SK-N-SH (cell line): Measurements from ENCODE around the gene TAF4.

ENCODE experiments used
- CTCF ChIP-seq: fragments of 200-600 bp; sonication (generic); IDR thresholded peaks from 2 replicates; pipeline ENCODE4 v1.6.1; 2017; ENCODE audit warnings: antibody characterized with exemption, mild to moderate bottlenecking, moderate library complexity
- EP300 ChIP-seq, 2 experiments: IDR thresholded peaks; 2 replicates each; pipeline versions ENCODE4 v1.4.0 to v1.6.1; 2012; ENCODE audit warnings: borderline replicate concordance in 1 of 2, low read depth in 1 of 2, low read length in 1 of 2
- FOSL2 ChIP-seq: IDR thresholded peaks from 2 replicates; pipeline ENCODE4 v1.4.0; 2012; ENCODE audit warnings: low read depth, mild to moderate bottlenecking, moderate library complexity, borderline replicate concordance
- JUND ChIP-seq: IDR thresholded peaks from 2 replicates; pipeline ENCODE4 v1.4.0; 2012
- MAX ChIP-seq: IDR thresholded peaks from 2 replicates; pipeline ENCODE4 v1.4.0; 2012; ENCODE audit warnings: low read depth
- NFIC ChIP-seq: IDR thresholded peaks from 2 replicates; pipeline ENCODE4 v1.4.0; 2012; ENCODE audit warnings: borderline replicate concordance
- PBX3 ChIP-seq: IDR thresholded peaks from 2 replicates; pipeline ENCODE4; 2012
- POLR2AphosphoS5 ChIP-seq: IDR thresholded peaks from 2 replicates; pipeline ENCODE4 v1.6.1; 2012; ENCODE audit warnings: low read depth, low read length
- RFX5 ChIP-seq: IDR thresholded peaks from 2 replicates; pipeline ENCODE4 v1.6.1; 2012; ENCODE audit warnings: mild to moderate bottlenecking, improper control_type of control experiment, low read length
- TAF1 ChIP-seq: IDR thresholded peaks from 2 replicates; pipeline ENCODE4 v1.6.1; 2012; ENCODE audit warnings: low read depth, mild to moderate bottlenecking, low read length, moderate library complexity, borderline replicate concordance
- USF1 ChIP-seq: IDR thresholded peaks from 2 replicates; pipeline ENCODE4 v1.4.0; 2012; ENCODE audit warnings: low read depth, borderline replicate concordance
- TF ChIP-seq, protein P1 (sequence below): IDR thresholded peaks from 2 replicates; pipeline ENCODE4 v1.4.0; 2012; ENCODE audit warnings: low read depth, borderline replicate concordance

DNA sequence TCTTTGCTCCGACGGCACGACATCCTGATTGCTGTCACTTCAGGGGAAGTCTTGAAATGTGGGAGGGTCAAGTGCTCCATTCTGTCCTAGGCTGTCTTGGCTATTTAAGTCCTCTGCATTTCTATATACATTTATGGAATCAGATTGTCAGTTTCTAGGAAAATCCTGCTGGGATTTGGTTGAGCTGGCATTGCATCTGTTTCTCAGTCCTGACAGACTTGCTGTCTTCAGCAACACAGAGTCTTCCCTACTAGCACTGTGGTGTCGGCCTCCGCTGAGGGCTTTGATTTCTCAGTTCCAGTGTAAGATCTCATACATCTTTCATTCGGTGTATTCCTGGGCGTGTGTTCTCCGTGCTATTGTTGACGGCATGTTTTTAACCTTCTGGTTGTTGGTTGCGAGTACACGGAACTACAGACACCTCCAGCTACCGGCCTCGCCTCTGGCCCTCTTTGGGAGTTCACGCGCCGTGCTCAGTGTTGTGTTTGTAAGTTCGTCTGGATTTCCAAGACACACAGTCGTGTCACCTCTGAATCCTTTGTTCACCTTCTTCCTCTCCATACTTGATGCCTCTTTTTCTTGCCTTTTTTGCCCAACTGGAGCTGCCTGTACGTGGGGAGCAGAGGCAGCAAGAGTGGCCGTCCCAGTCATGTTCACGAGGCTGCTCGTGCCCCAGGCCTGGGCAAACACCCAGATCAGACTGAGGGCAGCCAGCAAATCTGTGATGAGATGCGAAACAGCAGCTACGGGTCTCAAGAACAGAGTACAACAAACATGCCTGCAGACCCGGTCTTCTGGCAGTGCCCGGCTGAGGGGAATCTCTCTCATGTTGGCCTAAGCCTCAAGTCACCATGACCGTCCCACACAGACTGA, 92.8 kb downstream of the TAF4 start:
- TF ChIP-seq PBX3 (no peak), NFIC (no peak), EP300 (IDR thresholded peaks at IDR 0.05; ENCODE audit: borderline replicate concordance in 1 of 2, low read depth in 1 of 2, low read length in 1 of 2) (no peak), CTCF (no peak), FOSL2 (no peak), RFX5 (no peak), POLR2AphosphoS5 (no peak), TAF1 (no peak), JUND (no peak), MAX (no peak), USF1 (no peak)
- TF ChIP-seq, protein P1, sequence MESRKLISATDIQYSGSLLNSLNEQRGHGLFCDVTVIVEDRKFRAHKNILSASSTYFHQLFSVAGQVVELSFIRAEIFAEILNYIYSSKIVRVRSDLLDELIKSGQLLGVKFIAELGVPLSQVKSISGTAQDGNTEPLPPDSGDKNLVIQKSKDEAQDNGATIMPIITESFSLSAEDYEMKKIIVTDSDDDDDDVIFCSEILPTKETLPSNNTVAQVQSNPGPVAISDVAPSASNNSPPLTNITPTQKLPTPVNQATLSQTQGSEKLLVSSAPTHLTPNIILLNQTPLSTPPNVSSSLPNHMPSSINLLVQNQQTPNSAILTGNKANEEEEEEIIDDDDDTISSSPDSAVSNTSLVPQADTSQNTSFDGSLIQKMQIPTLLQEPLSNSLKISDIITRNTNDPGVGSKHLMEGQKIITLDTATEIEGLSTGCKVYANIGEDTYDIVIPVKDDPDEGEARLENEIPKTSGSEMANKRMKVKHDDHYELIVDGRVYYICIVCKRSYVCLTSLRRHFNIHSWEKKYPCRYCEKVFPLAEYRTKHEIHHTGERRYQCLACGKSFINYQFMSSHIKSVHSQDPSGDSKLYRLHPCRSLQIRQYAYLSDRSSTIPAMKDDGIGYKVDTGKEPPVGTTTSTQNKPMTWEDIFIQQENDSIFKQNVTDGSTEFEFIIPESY, result no peak
